Stimulated activated CD4-positive, alpha-beta T cell treated with anti-CD3 and anti-CD28 coated beads, Interleukin-12 subunit alpha, Interleukin-12 subunit beta, amount 100 ng/mL, for 24 hours (primary cell): ENCODE measurements around the gene LYRM4.

Experiments used
- DNase-seq, 2 experiments: peaks; one replicate each; pipeline ENCODE4 v3.0.0-alpha.2; 2020; ENCODE audit warnings: low read depth in 2 of 2

The LYRM4 gene

DNA sequence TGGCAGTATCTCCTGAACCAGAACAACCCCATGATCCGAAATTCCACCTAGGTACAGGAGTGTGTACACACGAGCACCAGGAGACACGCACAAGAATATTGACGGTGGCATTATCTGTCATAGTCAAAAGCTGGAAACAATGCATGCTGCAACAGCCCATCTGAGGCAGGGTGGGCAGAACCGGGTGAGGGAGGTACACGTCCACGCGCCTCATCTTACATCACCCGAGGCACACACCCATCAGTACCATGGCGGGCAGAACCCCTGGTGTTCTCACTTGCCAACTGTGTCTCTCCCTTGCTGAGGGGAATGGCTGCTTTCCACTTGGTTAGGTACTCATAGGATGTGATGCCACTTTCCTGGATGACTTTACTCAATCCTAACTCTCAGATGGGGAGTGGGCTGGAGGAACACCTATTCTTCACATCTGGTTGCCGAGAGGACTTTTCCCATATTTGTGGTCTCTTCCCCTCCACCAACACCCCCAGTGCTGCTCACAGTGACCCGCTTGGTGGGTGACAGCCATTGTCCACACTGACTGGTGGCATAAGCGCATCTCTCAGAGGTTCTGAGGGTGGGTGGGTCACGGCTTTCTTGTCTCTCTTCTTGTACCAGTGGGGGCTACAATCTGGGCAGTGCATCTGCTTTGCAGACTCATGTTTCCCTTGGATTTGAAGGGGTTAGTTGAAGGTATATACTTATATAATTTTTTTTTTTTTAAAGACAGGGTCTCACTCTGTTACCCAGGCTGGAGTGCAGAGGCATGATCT lies 162.1 kb downstream of the LYRM4 start:
- DNase-seq = no peak

- no peak for DNase-seq
These were observed 164.3 kb downstream of the LYRM4 start for GRCh38 chr6:5096482-5096881.

DNA sequence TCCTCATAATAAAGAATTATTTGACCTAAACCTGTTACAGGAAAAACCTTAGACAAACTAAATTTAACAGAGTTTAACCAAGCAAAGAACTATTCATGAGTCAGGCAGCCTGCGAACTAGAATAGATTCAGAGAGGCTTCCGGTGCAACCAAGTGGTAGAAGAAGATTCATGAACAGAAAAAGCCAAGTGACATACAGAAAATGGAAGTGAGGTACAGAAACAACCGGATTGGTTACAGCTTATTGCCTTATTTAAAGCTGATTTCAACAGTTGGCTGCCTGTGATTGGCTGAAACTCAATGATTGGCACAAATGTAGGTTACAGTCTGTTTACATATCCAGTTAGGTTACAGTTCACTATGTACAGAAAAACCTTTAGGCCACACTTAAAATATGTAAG lies 165.5 kb downstream of the LYRM4 start:
- no peak for DNase-seq

DNA sequence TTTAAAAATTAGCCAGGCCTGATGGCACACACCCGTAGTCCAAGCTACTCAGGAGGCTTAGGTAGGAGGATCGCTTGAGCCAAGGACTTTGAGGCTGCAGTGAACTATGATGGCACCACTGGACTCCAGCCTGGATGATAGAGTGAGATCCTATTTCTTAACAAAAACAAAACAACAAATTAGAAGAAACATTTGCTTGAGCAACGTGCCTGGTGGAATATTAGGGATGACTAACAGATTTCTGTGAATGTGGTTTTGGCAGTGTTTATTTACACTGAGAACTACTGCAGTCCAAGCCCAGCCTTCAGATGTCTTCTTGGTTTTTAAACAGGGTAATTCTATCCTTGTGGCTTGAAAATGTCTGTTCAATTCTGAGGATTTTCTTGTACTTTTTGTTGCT lies 166.4 kb downstream of the LYRM4 start:
- DNase-seq = no peak

DNA sequence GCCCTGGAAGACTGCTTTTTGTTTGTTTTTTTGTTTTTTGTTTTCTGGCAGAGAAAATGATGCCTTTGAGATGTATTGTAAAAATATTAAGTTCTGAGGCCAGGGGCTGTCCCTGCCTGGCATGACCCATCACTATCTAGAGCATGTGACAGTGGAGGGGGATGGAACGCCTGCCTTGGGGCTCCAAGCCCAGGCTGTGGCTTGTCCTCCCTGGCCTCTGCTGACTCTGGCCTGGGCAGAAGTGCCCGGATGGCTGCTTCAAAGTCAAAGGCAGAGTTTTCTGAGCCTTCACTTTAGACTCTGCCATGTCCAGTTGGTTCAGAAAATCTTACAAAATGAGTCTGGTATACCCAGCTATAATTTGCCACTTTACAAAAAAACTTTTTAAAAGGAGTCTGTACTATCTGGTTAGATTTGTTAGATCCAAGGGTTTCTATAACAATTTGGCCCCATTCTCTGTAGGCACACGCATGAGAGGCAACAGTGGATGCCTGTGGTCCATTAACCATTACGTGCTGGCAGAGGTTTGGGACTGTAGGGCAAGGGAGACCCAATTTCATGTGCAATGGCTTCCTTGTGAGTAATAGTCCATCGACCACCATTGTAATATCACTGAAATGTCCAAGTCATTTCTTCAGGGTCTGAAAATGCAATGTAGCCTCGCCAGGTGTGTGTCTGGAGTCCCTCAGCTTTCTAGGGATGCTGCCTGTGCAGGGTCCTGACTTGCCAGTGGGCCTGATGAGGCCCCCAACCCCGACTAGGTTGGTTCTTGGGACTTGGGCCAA lies 167.3 kb downstream of the LYRM4 start:
- no peak for DNase-seq

DNA sequence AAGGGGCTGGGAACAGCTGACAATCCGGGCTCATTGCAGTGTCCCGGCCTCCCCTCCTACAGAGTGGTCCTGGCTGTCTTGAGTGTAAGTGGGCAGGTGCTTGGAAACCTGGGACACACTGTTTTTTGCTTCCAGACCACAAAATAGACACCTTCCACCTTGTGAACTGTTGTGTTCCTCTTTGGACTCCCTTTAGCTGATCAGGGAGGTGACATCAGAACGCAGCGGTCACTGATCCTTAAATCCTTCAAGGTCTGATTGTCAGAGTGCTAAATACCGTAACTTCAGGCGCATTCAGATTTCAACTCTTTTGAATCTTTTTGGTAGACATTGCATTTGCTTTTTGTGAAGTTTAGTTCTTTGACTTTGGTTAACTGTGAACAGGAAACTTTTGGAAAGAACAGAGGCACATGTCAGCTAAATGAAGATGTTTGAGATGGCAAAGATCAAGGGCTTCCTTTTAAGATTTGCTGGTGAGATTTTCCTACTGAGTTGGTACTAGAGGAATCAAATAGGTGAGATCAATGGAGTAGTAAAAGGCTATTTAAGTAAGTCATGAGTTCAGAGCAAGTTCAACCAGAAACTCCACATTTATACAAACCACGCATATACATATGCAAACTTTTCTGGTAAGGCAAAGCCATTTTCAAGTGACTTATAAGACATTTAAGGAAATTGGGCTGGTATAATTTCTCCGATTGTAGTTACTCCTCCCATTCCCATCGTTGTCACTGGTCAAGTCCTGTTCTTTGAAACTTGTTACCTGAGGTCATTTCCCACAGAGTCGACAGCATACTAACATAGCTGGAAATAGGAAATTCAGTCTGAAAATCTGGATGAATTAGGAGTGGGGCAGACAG lies 169.3 kb downstream of the LYRM4 start:
- no peak for DNase-seq

DNA sequence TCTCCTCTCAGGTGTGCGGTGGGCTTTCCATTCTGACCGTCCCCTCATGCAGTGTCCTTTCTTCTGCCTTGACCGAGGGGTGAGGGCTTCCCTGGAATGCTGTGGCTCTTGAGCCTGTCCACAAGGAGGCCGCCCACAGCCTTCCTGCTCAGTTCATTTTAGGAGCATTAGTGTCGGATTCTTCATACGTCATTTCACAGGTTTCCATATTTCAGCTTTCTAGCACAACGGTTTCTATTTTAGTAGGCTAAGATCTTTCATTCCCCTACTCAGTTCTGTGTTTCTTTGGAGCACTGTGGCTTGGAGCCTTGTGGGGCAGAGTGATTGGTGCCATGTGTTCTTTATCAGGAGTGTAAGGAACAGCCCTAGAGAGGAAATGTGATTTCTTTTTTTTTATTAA lies 170.1 kb downstream of the LYRM4 start:
- DNase-seq = no peak

- DNase-seq = no peak
These were observed 171.0 kb downstream of the LYRM4 start for GRCh38 chr6:5089481-5090438.

DNA sequence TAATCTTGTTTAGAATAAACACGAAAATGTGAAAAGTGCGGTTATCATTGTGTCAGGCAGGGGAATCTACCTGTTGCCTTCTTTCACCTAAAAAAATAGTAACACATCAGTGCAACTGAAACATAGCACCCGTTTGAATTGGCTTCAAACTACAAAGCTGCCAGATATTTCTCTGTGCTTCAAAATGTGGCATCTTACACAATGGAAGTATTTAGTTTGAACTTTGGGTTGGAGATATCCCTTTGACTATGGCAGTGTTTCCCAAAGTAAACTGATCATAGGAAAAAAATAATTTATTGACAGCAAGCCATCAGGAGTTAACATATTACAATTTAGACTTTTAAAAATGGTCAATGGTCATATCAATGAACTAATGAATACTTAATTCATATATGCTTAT lies 172.0 kb downstream of the LYRM4 start:
- DNase-seq = no peak

DNA sequence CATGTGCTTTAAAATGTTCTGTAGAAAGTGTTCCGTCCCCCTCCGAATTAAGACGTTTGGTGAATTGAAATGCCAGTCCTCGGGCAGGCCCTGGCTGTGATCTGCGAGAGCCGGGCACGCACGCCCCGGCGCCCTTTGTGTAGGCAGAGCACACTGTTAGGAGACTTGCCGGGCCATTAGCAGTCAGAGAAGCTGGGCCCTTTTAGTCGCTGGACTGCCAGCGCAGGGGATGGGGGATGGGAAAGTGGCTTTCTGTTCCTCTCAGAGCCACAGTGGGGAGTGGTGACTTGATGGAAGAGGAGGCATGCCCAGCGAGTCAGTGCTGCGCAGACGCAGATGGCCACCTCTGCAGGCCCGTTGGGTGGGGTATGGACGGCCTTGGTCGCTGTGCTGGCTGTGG lies 173.4 kb downstream of the LYRM4 start:
- no peak for DNase-seq

- DNase-seq = no peak
These were observed 174.4 kb downstream of the LYRM4 start for GRCh38 chr6:5086294-5086890.

GRCh38 chr6:5085648-5086293 lies 175.0 kb downstream of the LYRM4 start:
- no peak for DNase-seq

GRCh38 chr6:5084781-5085647 lies 175.7 kb downstream of the LYRM4 start, which contains the start of gene PPP1R3G:
Gene PPP1R3G, plus strand, starts transcription at chr6:5085341. Its CDS starts 145 bp downstream, at chr6:5085486.
- no peak for DNase-seq

DNA sequence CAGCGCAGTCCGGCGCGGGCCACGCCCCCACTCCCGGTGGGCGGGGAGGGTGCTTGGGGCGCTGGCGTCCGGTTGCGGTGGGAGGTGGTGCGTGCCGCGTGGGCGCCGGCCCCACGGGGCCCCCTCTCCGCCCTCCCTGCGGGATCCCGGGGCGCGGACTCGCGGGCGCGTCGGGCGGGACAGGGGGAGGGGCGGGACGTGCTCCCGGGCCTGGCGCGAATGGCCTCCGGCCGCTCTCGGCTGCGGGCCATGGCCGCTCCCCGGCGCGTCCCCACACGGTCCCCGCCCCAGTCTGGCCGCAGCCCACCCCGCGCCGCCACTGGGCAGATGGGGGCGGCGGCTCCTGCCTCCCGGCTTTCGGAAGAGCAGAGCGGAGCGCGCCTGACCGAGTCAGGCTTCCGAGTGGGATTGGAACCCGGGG lies 176.4 kb downstream of the LYRM4 start:
- no peak for DNase-seq

GRCh38 chr6:5083813-5084359 lies 176.9 kb downstream of the LYRM4 start:
- no peak for DNase-seq

GRCh38 chr6:5083307-5083583 lies 177.5 kb downstream of the LYRM4 start:
- DNase-seq = no peak

DNA sequence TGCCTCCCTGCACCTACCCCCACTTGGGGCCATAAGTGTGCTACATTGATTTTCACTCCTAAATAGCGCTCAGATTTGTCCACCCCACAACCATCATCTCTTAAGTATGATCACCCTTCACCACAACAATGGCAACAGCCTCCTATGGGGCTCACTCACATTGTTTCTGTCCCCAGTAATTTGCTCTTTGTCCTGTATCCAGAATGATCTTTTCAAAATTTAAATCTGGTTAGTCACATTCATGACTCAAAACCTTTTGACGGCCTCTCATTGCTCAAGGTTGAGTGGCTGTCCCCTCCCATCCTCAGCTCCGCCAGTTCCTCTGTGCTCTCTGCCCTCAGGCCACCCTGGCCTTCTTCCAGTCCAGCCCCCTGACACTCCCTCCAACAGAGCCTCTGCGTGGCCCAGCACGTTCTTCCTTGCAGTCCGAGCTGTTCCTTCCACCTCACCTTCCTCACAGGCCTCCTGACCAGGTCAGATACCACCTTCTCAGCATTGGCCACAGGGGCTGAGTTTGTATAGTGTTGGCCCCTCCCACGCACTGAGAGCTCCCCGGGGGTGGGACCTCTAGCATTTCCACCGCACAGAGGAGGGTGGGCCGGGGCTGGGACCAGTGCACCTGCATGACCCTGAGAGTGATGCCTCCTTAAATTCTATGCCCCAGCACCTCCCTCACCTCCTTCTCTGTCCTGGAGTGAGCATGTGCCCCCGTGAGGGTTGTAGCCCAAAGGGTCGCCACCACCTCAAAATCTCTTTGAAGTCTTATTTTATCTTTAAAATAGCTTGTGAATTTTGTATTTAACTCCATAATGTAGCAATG lies 178.1 kb downstream of the LYRM4 start:
- no peak for DNase-seq

GRCh38 chr6:5081955-5082354 lies 178.8 kb downstream of the LYRM4 start:
- no peak for DNase-seq
